NCI-H446 treated with DMSO at 0.1 percent for 48 hours (cell line): ENCODE results near the gene CCNK.

Experiments used
- DNase-seq: peaks from one replicate; lab custom pipeline; 2025; lab: John Stamatoyannopoulos, UW

CCNK gene

DNA sequence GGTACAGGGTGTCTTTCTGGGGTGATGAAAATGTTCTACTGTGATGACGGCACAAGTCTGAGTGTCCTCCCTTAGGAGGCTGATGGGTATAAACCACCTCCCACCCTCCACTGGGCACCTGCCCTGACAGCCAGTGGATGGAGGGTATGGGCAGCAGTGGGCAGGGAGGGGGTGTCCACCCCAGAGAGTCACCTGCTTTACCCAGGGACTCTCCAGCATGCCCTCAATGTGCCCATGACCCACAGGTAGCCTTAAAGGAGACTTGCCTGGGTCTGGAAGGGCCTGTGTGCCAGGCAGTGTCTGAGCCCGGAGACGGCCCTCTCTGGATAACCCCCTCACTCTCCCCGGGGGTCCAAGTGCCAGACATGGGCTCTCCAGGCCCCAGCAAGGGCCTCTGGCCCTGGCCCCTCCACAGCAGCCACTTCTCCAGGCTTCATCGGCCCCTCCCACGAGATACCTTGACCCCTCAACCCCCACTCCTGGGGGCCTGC, 38.8 kb downstream of the CCNK start:
- DNase-seq = no peak

GRCh38 chr14:99520571-99521081, 39.4 kb downstream of the CCNK start:
- no peak for DNase-seq

- DNase-seq = no peak
These were observed 40.2 kb downstream of the CCNK start for GRCh38 chr14:99521176-99522024.

GRCh38 chr14:99522025-99522401, 40.8 kb downstream of the CCNK start:
- no peak for DNase-seq

- no peak for DNase-seq
These were observed 41.3 kb downstream of the CCNK start for GRCh38 chr14:99522457-99522891.

GRCh38 chr14:99522934-99523703, 41.9 kb downstream of the CCNK start:
- DNase-seq = no peak

DNA sequence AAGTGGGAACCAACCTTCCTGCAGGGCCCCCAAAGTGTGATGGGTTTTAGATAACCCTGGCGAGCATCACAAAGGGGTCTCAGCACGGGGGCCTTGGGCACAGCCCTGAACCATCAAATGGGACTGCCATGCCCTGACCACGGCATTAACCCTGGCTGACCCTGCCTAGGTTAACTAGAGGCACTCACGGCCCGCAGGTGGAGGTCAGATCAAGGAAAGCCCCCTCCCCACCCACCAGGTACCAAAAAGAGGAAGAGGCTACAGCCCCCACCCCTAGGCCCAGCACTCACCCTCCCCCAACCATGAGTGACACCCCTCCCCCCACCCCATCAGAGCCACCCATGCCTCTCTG, 42.5 kb downstream of the CCNK start:
- DNase-seq = no peak

DNA sequence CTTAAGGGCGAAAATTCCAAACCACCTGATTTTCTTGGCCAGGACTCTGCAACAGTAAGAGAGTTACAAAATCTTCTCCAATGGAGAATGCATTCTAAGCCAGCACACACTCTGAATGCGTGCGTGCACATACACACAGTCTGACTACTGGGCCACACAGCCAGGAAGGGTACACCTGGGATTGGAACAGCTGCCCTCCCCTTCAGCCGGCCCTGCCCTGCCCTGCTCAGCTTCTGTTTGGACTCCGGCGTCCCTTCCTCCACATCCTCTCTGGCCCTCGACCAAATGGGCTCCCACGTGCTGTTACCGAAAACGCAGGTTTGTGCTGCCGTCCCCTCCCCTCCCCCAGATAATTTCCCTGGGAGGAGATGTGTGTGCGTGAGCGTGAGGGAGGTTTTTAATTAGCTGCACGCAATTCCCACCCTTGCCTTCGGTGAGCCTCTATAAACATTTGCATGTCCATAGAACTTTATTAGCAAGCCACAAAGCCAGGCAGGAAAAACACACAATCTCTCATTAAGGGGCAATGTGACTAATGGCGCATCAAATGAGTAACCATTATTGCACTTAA, 43.0 kb downstream of the CCNK start:
- no peak for DNase-seq

- no peak for DNase-seq
These were observed 43.8 kb downstream of the CCNK start for GRCh38 chr14:99524804-99525698.

DNA sequence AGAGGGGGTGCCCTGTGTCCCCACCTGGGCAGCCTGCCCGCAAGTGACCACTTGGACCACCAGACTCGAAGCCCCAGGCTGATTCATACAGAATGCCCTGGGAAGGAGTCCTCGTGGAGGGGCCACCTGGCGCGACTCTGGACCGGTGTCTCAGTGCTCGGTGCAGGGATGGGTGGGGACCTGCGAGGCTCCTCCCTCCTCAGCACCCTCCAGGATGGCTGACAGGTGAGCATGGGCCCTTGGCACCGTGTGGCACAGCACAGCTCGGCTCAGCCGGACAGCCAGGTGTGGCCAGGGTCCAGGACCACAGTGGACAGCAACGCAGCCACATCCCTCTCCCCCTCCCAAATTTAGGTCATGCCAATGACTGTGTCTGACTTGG, 44.5 kb downstream of the CCNK start:
- DNase-seq = no peak

- DNase-seq = no peak
These were observed 45.8 kb downstream of the CCNK start for GRCh38 chr14:99527026-99527425.

GRCh38 chr14:99527427-99528076, 46.3 kb downstream of the CCNK start:
- no peak for DNase-seq

DNA sequence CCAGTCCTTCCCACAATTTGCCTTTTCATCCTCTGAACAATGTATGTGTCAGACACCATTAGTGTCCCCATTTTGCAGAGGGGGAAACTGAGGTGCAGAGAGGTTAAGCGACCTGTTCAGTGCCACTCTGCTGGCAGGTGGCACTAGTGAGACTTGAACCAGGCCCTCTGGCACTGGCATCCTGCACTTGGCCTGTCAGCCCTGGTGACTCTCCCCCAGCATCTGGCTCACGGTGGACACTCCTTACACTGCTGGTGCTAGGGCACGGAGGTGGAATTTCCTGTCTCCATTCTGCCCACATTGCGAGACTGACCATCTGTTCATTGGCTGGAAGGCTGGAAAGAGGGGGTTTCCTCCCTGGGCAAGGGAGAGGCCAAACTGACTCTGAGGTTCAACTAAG, 48.7 kb downstream of the CCNK start:
- DNase-seq = no peak

DNA sequence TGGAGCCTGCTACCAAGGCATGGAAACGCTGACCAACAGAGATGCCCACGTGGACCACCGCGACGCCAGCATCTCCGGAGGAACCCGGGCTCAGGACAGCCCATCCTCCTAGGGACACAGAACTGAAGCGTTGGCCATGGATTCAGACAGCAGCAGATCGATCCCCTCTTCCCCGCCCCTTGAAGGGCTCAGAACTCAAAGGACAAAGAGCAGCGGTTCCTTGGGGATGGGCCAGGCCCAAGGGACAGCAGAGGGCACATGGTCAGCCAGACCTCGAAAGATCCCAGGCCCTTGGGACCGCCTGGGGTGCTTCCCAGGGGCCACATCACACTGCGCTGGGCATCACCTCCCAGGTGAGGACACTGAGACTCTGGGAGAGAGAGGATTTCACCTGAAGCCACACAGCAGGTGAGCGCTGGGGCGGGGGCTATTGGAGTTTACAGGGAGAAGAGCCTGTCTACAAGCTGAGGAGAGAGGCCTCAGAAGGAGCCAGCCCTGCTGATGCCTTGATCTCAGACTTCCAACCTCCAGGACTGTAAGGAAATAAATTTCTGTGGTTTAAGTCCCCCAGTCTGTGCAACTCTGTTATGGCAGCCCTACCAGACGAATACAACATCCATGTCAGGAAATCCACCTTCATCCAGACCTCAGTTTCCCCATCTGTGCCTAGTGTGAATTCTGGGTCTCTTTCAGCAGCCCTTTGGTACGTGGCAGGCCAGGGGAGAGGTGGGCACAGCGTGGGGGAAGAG, 49.4 kb downstream of the CCNK start:
- DNase-seq = no peak

GRCh38 chr14:99531251-99532096, 50.3 kb downstream of the CCNK start:
- peak; percentile 44 for DNase-seq

- no peak for DNase-seq
These were observed 51.1 kb downstream of the CCNK start for GRCh38 chr14:99532310-99532709.

DNA sequence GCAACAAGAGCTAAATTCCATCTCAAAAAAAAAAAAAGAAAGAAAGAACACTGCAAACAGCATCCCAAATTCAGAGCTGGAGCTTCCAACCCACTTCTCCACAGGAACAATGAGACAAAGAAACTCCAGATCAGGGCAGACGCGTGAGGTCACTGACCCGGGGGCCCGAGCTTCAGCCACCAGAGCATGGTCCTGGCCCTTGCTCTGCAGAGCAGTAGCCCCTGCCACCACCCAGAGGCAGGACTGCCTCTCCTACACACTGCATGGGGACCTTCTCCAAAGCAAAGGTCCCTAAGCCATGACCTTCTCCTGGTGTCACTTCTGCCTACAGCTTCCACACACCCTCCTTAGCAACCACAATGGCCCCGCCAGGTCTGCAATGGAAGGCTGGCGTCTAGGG, 53.1 kb downstream of the CCNK start:
- no peak for DNase-seq

DNA sequence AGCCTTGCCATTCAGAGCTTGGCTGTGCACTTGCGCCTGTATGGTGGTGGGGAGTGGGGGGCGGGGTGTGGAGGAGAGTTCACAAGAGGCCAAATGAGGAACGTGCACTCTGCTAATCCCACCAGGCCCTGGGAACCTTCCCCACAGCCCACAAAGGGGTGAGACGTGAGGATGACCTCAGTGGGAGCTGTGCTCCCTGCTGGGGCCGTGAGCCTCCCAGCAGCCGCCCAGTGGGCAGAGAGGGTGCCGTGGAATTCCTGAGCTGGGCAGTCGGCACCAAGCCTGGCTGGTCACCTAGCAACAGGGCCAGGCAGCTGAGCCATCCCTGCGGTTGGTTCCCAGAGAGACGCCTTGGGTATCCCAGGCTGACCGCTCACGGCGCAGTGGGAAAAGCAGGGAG, 53.7 kb downstream of the CCNK start:
- DNase-seq = no peak

DNA sequence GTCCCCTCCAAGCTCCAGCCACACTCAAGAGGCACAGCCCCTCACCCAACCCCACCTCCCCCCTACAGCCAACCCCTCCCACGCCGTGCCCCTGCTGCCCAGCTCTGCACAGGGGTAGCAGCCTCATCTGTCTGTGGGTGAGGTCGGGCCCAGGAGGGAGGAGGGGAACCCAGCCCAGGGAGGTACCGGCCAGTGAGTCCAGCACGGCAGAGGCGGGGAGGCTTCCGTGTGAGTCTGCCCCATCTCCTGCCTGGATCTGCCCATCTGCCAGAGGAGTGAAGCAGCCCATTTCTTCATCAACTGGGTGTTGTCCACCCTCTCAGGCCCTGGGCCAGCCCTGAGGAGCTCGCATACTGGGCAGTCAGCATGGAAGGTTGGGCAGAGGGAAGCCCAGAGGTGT, 54.2 kb downstream of the CCNK start:
- DNase-seq = no peak
